ENCODE results near the gene IREB2.

IREB2 gene

DNA sequence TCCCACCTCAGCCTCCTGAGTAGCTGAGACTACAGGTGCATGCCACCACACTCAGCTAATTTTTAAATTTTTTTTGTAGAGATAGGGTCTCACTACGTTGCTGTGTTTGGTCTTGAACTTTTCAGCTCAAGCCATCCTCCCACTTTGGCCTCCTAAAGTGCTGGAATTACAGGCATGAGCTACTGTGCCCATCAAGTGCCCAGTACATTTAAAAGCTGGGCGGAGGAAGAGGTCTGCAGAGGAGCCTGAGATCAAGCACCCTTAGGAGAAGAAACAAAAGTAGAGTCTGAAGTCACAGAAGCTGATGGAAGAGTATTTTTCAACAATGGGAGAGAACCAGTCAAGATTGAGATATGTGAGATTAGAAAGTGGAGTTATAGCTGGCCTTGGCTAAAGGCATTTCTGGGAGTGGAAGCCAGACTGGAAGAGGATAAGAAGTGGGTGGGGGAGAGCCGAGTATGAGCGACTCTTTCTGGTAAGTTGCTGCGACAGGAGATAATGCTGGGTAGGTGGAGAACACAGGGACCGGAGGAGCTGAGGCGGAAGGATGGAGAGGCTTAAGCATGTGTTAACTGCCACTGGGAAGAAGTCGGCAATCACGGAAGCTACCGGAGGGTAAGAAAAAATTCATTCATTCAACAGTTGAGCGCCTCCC lies 782 bp upstream of the IREB2 start:
- DNase-seq, result no peak

DNA sequence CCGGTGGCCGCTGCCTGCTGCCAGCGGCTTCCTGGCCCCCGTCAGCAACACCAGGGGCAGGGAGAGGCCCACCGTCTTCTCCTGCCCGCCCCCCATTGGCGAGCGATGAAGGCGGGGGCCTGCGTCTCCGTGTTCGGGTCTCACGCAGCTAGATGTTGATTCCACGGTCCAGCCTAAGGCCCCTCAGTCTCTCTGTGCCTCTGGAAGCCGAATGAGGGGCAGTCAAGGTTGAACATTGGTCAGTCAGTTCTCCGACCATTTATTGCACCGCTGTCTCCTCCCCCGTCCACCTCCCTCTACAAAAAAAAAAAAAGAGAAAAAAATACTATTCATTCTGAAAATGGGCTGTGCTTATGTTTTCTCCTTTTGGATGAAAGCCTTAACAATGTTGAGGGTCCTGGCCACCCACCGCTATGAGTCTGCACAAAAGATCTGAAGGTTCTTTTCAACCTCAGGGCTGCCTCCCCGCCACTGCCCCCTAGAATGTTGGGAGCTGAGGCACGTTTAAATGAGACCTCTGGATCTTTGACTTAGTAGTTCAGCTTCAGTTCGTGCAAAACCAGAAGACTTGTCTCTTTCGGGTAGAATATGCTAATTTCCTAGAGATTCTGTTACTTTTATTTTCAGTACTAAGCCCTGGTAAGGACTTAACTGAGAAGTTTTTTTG lies 736 bp downstream of the IREB2 start:
- DNase-seq, result peak in 2 of 4 experiments; percentile 24 to 37

DNA sequence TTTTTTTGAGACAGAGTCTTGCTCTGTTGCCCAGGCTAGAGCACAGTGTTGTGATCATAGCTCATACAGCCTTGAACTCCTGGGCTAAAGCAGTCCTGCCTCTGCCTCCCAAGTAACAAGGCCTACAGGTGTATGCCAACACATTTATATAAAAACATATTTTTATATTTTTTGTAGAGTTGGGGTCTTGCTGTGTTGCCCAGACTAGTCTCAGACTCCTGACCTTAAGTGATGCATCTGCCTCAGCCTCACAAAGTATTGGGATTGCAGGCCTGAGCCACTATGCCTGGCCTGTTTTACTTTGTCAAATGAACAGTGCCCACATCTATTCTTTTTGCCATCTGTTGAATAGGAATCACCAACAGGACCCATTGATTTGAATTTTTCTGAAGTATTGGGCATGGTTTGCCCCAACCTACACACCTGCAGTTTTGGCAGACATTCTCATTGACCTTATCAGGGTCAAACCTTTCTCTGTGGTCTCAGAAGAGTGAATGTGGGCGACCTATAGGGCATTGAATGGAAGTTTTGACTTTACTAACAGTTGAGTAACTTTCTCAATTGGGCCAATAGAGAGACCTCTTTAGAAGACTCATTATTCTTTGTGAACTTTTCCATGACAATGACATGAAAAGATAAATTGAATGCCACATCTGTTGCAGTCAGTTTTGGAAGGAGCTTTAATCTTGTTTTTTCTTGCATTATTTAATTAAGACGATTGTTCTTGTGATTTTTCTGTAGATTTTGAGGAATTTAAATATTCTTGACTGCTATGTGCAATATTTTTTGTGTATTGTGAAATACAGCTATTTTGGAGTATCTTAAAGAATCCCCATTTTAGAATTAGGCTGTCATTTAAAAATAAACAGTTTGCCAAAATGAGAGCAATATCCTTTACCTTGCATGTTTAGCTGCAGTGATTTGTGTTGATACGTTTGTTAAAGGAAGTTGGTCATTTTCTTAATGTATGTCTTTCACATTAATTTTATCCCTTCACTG lies 2.7 kb downstream of the IREB2 start:
- no peak for DNase-seq

- DNase-seq, result no peak
Observed at GRCh38 chr15:78444255-78444654, 6.2 kb downstream of the IREB2 start.

DNA sequence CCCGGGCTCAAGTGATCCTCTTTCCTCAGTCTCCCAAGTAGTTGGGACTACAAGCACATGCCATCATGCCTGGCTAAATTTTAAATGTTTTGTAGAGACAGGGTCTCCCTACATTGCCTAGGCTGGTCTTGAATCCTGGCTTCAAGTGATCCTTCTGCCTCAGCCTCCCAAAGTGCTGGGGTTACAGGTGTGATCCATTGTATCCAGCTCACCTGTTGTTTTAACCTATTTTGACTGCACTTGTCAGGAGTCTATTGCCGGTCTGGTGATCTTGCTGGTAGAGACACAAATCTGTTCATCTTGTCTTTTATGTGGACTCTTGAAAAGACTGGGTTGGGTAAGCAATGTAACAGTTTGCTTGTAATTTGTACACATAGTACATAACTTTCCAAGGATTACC lies 7.9 kb downstream of the IREB2 start:
- no peak for DNase-seq

- DNase-seq, result no peak
Observed at GRCh38 chr15:78446551-78446950, 8.5 kb downstream of the IREB2 start.

DNA sequence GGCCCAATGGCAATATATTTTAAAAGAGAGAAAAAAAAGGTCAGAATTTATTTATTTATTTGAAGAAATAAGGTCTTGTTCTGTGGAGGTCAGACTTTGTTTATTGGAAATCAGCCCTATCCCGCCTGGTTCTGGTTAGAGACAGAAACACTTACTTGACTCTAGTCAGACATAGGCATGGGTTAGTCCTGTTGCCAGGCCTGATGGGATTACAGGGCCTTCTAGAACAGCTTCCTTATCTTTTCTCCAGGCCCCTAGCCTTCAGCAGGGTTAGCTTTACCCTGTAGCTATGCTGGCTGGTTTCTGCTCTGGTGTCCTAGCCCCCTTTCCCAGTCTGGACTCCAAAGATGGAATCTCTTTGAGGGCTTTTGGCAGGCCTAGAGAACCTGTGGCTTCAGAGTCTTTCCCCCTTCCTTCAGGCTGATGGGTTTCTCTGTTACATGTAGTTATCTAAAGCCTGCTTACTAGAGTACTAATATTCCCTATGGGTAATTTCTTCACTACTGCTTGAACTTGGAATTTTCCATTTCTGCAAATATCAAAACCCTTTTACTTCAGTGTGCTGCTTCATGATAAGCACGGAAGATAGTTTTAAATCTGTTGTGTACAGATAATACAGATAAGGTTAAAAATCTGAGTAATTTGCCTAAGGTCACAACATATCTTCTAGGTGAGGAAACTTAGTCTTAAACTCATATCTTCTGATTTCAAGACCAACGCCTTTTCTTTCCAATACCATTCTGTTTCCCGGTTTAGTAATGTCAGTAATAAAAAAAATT lies 10.6 kb downstream of the IREB2 start:
- no peak for DNase-seq

GRCh38 chr15:78449220-78449999 lies 11.4 kb downstream of the IREB2 start:
- DNase-seq, result no peak

- DNase-seq, result no peak
Observed at GRCh38 chr15:78450285-78450858, 12.4 kb downstream of the IREB2 start.

- no peak for DNase-seq
Observed at GRCh38 chr15:78452485-78452884, 14.5 kb downstream of the IREB2 start.

DNA sequence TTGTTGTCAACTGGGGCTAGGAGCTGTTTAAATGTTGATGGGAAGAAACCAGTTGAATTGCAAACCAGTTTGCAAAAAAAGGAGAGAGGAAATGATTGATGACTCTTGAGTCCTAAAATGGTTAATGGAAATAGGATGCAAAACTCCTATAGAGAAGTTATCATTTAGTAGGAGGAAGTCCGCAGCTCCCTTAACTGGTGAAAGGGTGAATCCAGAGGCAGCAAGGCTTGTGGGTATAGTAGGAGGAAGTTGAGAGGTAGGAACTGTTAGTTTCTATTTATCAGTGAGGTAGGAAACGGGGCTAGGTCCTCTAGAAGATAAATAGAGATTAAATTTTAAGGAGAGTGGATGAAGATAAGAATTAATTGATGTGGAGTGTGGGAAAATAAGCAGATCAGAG lies 15.4 kb downstream of the IREB2 start:
- no peak for DNase-seq

GRCh38 chr15:78454992-78455391 lies 17.0 kb downstream of the IREB2 start:
- no peak for DNase-seq

DNA sequence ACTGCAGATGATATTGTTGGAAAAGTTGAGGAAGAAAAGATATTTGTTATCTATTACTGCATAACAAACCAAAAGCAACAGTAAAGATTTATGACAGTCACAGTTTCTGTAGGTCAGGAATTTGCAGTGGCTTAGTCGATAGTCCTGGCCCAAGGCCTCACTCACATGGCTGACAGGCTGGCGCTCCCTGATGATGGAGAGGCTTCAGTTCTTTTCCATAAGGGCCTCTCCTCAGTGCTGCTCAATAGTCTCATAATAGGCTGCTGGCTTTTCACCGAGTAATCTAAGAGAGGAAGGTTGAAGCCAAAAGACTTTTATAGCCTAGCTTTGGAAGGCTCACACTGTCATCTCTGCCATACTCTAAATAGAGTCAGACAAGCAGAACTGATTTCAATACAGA lies 17.7 kb downstream of the IREB2 start:
- DNase-seq, result no peak

DNA sequence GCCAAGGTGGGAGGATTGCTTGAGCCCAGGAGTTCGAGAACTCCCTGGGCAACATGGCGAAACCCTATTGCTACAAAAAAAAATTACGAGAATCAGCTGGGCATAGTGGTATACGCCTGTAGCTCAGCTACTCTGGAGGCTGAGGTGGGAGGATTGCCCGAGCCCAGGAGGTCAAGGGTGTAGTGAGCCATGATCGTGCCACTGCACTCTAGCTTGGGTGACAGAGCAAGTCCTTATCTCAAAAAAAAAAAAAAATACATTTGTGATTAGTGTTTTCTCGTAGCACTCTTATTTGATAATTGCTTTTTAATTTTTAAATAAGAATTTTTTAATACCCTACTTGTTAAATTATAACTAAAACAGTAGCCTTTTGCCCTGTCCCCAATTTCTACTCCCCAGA lies 18.4 kb downstream of the IREB2 start:
- no peak for DNase-seq

DNA sequence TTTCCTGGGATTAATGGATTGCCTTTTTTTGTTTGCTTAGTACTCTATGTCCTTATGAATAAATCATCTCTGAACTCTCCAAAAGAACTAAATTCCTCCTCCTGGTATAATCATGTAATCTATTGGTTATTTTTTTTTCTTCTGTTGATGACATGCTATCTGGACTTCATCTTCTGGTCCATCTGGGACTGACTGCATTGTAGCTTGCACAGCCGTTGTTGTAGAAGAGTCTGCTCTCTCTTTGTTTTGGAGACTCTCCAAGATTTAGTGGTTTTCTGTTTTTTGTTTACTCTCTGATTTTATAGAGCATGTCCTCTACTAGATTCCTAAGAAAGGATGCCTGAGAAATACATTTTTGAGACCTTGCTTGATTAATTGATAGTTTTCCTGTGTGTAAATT lies 19.1 kb downstream of the IREB2 start:
- no peak for DNase-seq

DNA sequence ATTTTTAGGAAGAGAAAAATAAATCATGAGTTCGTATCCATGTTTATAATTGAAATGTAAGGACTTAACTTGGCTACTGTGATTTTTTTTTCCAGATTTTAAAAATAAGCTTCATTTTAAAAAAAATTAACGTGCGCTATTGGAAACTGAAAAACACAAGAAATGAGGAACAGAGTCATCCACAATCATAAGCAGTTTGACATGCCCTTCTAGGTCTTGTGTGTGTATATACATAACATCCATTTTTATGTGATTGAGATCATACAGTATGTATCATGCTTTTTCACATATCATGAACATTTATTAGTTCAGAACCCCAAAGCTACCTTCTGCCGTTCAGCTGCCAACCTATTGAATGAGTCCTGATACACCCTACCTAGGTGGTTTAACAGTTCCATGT lies 22.7 kb downstream of the IREB2 start:
- no peak for DNase-seq

- no peak for DNase-seq
Observed at GRCh38 chr15:78461171-78461888, 23.3 kb downstream of the IREB2 start.

DNA sequence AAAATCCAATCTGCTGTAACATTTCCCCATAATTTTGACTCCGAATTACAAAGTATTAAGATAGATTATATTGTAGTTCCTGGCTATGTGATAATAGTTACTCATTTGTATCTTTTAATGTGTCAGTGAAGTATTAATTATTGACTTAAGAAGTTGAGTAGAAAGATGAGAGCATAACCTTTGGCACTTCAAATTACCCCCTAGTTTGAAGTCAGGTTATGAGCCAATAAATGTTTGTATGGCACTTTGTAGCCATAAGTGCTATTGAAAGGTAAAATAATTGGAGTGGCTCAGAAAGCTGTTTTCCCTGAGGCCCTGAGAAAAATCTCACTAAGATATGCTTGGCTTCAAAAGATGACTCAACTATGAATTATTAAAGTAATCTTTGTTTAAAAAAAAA lies 31.0 kb downstream of the IREB2 start:
- no peak for DNase-seq

GRCh38 chr15:78477295-78477694 lies 39.3 kb downstream of the IREB2 start:
- DNase-seq, result no peak

- no peak for DNase-seq
Observed at GRCh38 chr15:78479650-78480049, 41.6 kb downstream of the IREB2 start.

GRCh38 chr15:78481917-78482316 lies 43.9 kb downstream of the IREB2 start:
- no peak for DNase-seq

All from activated naive CD4-positive, alpha-beta T cell (primary cell).